ENCODE measurements around the gene NMD3.

- TF ChIP-seq, protein P1, sequence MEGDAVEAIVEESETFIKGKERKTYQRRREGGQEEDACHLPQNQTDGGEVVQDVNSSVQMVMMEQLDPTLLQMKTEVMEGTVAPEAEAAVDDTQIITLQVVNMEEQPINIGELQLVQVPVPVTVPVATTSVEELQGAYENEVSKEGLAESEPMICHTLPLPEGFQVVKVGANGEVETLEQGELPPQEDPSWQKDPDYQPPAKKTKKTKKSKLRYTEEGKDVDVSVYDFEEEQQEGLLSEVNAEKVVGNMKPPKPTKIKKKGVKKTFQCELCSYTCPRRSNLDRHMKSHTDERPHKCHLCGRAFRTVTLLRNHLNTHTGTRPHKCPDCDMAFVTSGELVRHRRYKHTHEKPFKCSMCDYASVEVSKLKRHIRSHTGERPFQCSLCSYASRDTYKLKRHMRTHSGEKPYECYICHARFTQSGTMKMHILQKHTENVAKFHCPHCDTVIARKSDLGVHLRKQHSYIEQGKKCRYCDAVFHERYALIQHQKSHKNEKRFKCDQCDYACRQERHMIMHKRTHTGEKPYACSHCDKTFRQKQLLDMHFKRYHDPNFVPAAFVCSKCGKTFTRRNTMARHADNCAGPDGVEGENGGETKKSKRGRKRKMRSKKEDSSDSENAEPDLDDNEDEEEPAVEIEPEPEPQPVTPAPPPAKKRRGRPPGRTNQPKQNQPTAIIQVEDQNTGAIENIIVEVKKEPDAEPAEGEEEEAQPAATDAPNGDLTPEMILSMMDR (IDR thresholded peaks at IDR 0.05): no peak
- TF ChIP-seq POLR2A (IDR thresholded peaks at IDR 0.05): no peak
Measured at GRCh38 chr3:161197855-161198850, 23.0 kb upstream of the NMD3 start.

Measured in adrenal gland (tissue), 5 donors.